ENCODE results near the gene PWP1. TPM values are rescaled to one million over a fixed set of nuclear protein-coding genes. Genes with fewer than 3 reads are reported as not detected.

PWP1 gene
- total and polyA plus RNA-seq, 9 of the 15 experiments (the other 6 are each of a cell fraction or from before 2014, with no cell fraction given), result 61.6 to 401 (median 111) TPM

DNA sequence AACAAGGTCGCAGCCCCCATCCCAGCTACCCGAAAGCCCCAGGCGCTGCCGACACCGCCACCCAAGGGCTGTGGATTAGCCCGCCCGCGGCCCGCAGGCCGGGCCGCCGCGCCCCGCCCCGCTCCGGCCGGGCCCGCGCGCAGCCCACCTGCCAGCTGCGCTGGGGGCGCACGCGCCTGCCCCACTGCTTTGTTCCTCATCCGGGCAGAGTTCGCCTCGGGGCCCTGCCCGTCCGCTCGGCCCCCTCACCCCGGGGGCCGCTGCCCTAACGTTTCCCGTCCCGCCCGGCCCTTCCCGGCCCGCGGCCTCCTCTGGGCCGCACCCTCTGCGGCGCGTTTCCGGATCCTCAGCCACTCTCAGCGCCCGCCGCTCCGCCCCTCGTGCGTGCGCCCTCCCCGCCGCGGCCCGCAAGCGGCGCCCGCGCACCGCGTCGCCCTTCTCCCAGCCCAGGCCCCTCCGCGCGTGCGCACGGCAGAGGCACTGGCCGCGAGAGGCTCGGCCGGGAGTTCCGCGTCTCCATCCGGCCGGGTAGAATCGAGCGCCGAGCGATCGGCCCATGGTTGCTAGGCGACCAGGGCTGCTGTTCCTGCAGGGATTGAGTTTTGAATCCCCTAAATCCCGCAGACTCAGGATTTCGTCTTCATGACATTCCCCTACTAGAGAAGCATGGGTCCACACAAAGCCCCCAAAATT, 75.4 kb downstream of the PWP1 start, which contains the start of gene PRDM4 (continued):
- TF ChIP-seq TSC22D4 (tag; IDR thresholded peaks at IDR 0.05) (no peak), SIN3A (IDR thresholded peaks at IDR 0.05; ENCODE audit: borderline replicate concordance in 2 of 2, control insufficient read depth in 1 of 2, low read depth in 2 of 2, low read length in 2 of 2) (peak; percentile 24 to 86; a peak in 2 of 4 replicates), ZNF668 (CRISPR knock-in tag; IDR thresholded peaks at IDR 0.05) (no peak), HNRNPK (IDR thresholded peaks at IDR 0.05; ENCODE audit: low read depth, low read length, poor library complexity, severe bottlenecking) (no peak), RCOR1 (IDR thresholded peaks at IDR 0.05; ENCODE audit: borderline replicate concordance in 1 of 2, low read depth in 2 of 2, low read length in 2 of 2) (peak in 1 of 2 experiments; percentile 59; a peak in 2 of 4 replicates), TBP (optimal IDR thresholded peaks at IDR 0.05; ENCODE audit: low read depth, low read length) (peak; percentile 27), LARP7 (IDR thresholded peaks at IDR 0.05) (no peak), KLF10 (CRISPR knock-in tag; IDR thresholded peaks at IDR 0.05) (no peak), TCFL5 (CRISPR knock-in tag; conservative IDR thresholded peaks at IDR 0.05) (no peak), HMG20B (CRISPR knock-in tag; IDR thresholded peaks at IDR 0.05) (no peak), GABPA (tag; conservative IDR thresholded peaks at IDR 0.05; ENCODE audit: low read depth) (peak; percentile 87), ZNF507 (tag; conservative IDR thresholded peaks at IDR 0.05) (no peak), MIER1 (IDR thresholded peaks at IDR 0.05; ENCODE audit: low read depth) (no peak), ZNF699 (CRISPR knock-in tag; IDR thresholded peaks at IDR 0.05; ENCODE audit: insufficient replicate concordance) (no peak), ZNF436 (CRISPR knock-in tag; IDR thresholded peaks at IDR 0.05) (no peak), ZC3H8 (IDR thresholded peaks at IDR 0.05) (no peak), JUNB (CRISPR knock-in tag; conservative IDR thresholded peaks at IDR 0.05) (no peak), CHD2 (IDR thresholded peaks at IDR 0.05; ENCODE audit: low read depth, low read length) (peak; percentile 81), ZNF140 (CRISPR knock-in tag; IDR thresholded peaks at IDR 0.05) (no peak), CXXC5 (CRISPR knock-in tag; IDR thresholded peaks at IDR 0.05) (peak; percentile 95)
- TF ChIP-seq, protein P1, sequence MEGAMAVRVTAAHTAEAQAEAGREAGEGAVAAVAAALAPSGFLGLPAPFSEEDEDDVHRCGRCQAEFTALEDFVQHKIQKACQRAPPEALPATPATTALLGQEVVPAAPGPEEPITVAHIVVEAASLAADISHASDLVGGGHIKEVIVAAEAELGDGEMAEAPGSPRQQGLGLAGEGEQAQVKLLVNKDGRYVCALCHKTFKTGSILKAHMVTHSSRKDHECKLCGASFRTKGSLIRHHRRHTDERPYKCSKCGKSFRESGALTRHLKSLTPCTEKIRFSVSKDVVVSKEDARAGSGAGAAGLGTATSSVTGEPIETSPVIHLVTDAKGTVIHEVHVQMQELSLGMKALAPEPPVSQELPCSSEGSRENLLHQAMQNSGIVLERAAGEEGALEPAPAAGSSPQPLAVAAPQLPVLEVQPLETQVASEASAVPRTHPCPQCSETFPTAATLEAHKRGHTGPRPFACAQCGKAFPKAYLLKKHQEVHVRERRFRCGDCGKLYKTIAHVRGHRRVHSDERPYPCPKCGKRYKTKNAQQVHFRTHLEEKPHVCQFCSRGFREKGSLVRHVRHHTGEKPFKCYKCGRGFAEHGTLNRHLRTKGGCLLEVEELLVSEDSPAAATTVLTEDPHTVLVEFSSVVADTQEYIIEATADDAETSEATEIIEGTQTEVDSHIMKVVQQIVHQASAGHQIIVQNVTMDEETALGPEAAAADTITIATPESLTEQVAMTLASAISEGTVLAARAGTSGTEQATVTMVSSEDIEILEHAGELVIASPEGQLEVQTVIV (CRISPR knock-in tag; IDR thresholded peaks at IDR 0.05; ENCODE audit: borderline replicate concordance), result no peak
- TF ChIP-seq, protein P2, sequence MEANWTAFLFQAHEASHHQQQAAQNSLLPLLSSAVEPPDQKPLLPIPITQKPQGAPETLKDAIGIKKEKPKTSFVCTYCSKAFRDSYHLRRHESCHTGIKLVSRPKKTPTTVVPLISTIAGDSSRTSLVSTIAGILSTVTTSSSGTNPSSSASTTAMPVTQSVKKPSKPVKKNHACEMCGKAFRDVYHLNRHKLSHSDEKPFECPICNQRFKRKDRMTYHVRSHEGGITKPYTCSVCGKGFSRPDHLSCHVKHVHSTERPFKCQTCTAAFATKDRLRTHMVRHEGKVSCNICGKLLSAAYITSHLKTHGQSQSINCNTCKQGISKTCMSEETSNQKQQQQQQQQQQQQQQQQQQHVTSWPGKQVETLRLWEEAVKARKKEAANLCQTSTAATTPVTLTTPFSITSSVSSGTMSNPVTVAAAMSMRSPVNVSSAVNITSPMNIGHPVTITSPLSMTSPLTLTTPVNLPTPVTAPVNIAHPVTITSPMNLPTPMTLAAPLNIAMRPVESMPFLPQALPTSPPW (CRISPR knock-in tag; IDR thresholded peaks at IDR 0.05), result peak; percentile 95
- TF ChIP-seq, protein P3, sequence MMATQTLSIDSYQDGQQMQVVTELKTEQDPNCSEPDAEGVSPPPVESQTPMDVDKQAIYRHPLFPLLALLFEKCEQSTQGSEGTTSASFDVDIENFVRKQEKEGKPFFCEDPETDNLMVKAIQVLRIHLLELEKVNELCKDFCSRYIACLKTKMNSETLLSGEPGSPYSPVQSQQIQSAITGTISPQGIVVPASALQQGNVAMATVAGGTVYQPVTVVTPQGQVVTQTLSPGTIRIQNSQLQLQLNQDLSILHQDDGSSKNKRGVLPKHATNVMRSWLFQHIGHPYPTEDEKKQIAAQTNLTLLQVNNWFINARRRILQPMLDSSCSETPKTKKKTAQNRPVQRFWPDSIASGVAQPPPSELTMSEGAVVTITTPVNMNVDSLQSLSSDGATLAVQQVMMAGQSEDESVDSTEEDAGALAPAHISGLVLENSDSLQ (IDR thresholded peaks at IDR 0.05), result no peak
- TF ChIP-seq, protein P4, sequence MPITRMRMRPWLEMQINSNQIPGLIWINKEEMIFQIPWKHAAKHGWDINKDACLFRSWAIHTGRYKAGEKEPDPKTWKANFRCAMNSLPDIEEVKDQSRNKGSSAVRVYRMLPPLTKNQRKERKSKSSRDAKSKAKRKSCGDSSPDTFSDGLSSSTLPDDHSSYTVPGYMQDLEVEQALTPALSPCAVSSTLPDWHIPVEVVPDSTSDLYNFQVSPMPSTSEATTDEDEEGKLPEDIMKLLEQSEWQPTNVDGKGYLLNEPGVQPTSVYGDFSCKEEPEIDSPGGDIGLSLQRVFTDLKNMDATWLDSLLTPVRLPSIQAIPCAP (CRISPR knock-in tag; IDR thresholded peaks at IDR 0.05; ENCODE audit: borderline replicate concordance), result no peak
